Trophoblast cell (in vitro differentiated cells and primary cell): Measurements from ENCODE around the gene SLC1A3.

Source experiments
- DNase-seq, 2 donors: peaks; one replicate each; pipeline ENCODE4 v3.0.0-alpha.2; 2016
- H2AFZ ChIP-seq: 2 replicates; pipeline ENCODE4 v1.6.1; 2013; ENCODE audit warnings: low read length, moderate library complexity, mild to moderate bottlenecking; ENCODE audit not compliant: insufficient read depth, poor library complexity
- H2AK5ac ChIP-seq: 2 replicates; pipeline ENCODE4 v1.6.1; 2013; ENCODE audit warnings: mild to moderate bottlenecking, low read length
- H2BK120ac ChIP-seq: 2 replicates; pipeline ENCODE4 v1.6.1; 2013; ENCODE audit warnings: low read length, mild to moderate bottlenecking, moderate library complexity; ENCODE audit not compliant: insufficient read depth, poor library complexity
- H2BK12ac ChIP-seq: 2 replicates; pipeline ENCODE4 v1.6.1; 2013; ENCODE audit warnings: mild to moderate bottlenecking, low read length, moderate library complexity
- H2BK5ac ChIP-seq: 2 replicates; pipeline ENCODE4 v1.6.1; 2013; ENCODE audit warnings: low read length, low read depth, moderate library complexity, mild to moderate bottlenecking; ENCODE audit not compliant: poor library complexity
- H3K14ac ChIP-seq: 2 replicates; pipeline ENCODE4 v1.6.1; 2013; ENCODE audit warnings: mild to moderate bottlenecking, low read length
- H3K18ac ChIP-seq: 2 replicates; pipeline ENCODE4 v1.6.1; 2013; ENCODE audit warnings: mild to moderate bottlenecking, low read length
- H3K23ac ChIP-seq: 2 replicates; pipeline ENCODE4 v1.6.1; 2013; ENCODE audit warnings: low read length
- H3K27ac ChIP-seq: 2 replicates; pipeline ENCODE4 v1.5.1; 2013; ENCODE audit warnings: low read depth, mild to moderate bottlenecking, inconsistent platforms, low read length, moderate library complexity
- H3K27me3 ChIP-seq: 2 replicates; pipeline ENCODE4 v1.6.1; 2013; ENCODE audit warnings: inconsistent platforms, mild to moderate bottlenecking, low read length, moderate library complexity; ENCODE audit not compliant: insufficient read depth
- H3K36me3 ChIP-seq, 2 experiments: 1 replicate in 1 of 2; 2 replicates in 1 of 2; pipeline ENCODE4 v1.6.1; 2013; ENCODE audit warnings: low read length in 2 of 2, mild to moderate bottlenecking in 2 of 2, moderate library complexity in 1 of 2; ENCODE audit not compliant: insufficient read depth in 2 of 2, control insufficient read depth in 1 of 2
- H3K4ac ChIP-seq: 2 replicates; pipeline ENCODE4 v1.6.1; 2013; ENCODE audit warnings: low read depth, mild to moderate bottlenecking, low read length, moderate library complexity
- H3K4me1 ChIP-seq, 2 experiments: 1 replicate in 1 of 2; 2 replicates in 1 of 2; pipeline ENCODE4 v1.6.1; 2013; ENCODE audit warnings: low read length in 2 of 2, mild to moderate bottlenecking in 2 of 2, moderate library complexity in 1 of 2; ENCODE audit not compliant: insufficient read depth in 2 of 2, control insufficient read depth in 1 of 2
- H3K4me2 ChIP-seq: 2 replicates; pipeline ENCODE4 v1.6.1; 2013; ENCODE audit warnings: inconsistent platforms, mild to moderate bottlenecking, low read length, moderate library complexity
- H3K4me3 ChIP-seq: 2 replicates; pipeline ENCODE4 v1.5.1; 2013; ENCODE audit warnings: mild to moderate bottlenecking, low read depth, low read length, inconsistent platforms
- H3K79me1 ChIP-seq: one replicate; pipeline ENCODE4 v1.6.1; 2013; ENCODE audit warnings: low read length
- H3K79me2 ChIP-seq: 2 replicates; pipeline ENCODE4 v1.6.1; 2013; ENCODE audit warnings: low read length, mild to moderate bottlenecking; ENCODE audit not compliant: control insufficient read depth, insufficient read depth, poor library complexity
- H3K9ac ChIP-seq: 2 replicates; pipeline ENCODE4 v1.6.1; 2013; ENCODE audit warnings: mild to moderate bottlenecking, low read length
- H3K9me3 ChIP-seq: 2 replicates; pipeline ENCODE4 v1.6.1; 2013; ENCODE audit warnings: low read depth, mild to moderate bottlenecking, control low read depth, inconsistent platforms, low read length; ENCODE audit not compliant: insufficient read depth
- H4K12ac ChIP-seq: 2 replicates; pipeline ENCODE4 v1.6.1; 2013; ENCODE audit warnings: low read depth, mild to moderate bottlenecking, low read length, moderate library complexity
- H4K8ac ChIP-seq: 2 replicates; pipeline ENCODE4 v1.6.1; 2013; ENCODE audit warnings: low read depth, mild to moderate bottlenecking, low read length, moderate library complexity
- H4K91ac ChIP-seq: one replicate; pipeline ENCODE4 v1.6.1; 2013; ENCODE audit warnings: low read depth, mild to moderate bottlenecking, low read length, moderate library complexity
- WGBS: extraction: QIAGEN DNeasy Blood & Tissue Kit; methylation state at CpG from one replicate; pipeline ENCODE4 v1.1.7; 2013; ENCODE audit warnings: missing lambda C conversion rate; ENCODE audit not compliant: insufficient read length, insufficient coverage; ENCODE audit errors: extremely low coverage; 5-methylcytosine and 5-hydroxymethylcytosine counted together

The SLC1A3 gene

DNA sequence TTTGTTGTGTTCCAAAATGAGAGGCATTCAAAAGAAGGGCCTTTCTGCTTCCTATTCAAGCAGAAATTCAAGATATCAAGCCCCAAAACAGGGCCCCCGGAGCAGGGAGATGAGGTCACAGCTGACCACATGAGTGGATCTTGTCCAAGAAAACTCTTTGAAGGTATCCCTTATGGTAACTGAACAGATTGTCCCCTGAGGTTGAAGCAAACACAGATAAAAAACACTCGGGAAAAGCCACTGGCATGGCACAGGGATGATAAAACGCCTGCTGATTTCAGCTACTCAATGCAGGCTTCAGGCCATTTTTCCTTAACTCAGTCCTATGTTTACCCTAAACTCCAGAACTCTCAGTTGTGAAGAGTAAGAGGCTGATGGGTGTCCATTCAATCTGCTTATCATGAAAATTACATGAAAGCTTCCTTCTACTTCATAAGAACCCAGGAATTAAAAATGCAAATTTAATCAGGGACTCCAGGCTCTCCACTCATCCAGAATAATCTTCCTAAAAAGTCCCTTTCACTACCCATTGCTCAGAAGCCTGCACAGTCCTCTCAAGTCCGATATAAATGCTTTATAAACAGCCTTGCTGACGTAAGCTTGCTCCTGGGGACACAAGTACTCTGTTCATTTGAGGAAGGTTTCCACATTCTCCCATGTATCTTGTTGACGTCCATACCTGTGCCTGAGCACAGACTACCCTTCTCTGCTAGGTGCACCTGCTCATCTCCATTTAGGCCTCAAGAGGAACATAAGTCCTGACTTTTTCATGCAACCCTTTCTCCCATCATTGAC lies 35.9 kb upstream of the SLC1A3 start:
- H3K9ac ChIP-seq = no peak overlapping the region
- no peak overlapping the region for H2AFZ ChIP-seq
- H3K4me3 ChIP-seq = no peak overlapping the region
- no peak overlapping the region for H3K4me2 ChIP-seq
- H3K27me3 ChIP-seq = no peaks in the 10 kb centered on the region
- no peak overlapping the region for H2BK5ac ChIP-seq
- H3K23ac ChIP-seq = no peak overlapping the region
- WGBS = no CpG with 5 or more reads among the region's 6 CpGs
- no peak overlapping the region for H3K14ac ChIP-seq
- no peak overlapping the region for H4K12ac ChIP-seq
- peaks cover 0 to 2% of the 10 kb centered on the region in 2 experiments for H3K4me1 ChIP-seq
- no peaks in the 10 kb centered on the region for H3K9me3 ChIP-seq
- H3K4ac ChIP-seq = no peak overlapping the region
- no peaks in the 10 kb centered on the region for H3K79me2 ChIP-seq
- H3K18ac ChIP-seq = no peak overlapping the region
- no peak overlapping the region for H2BK12ac ChIP-seq
- H3K79me1 ChIP-seq = peaks cover 4% of the 10 kb centered on the region
- H2BK120ac ChIP-seq = no peak overlapping the region
- DNase-seq = no peak
- H3K36me3 ChIP-seq = no peaks in the 10 kb centered on the region
- H4K8ac ChIP-seq = no peak overlapping the region
- no peak overlapping the region for H2AK5ac ChIP-seq
- H3K27ac ChIP-seq = no peak overlapping the region
- H4K91ac ChIP-seq = no peak overlapping the region

- Histone ChIP-seq H3K4me2 (no peak overlapping the region), H3K36me3 (no peaks in the 10 kb centered on the region), H2BK12ac (peak overlapping the region; percentile 31), H3K9ac (no peak overlapping the region), H3K4me1 (peaks cover 0 to 2% of the 10 kb centered on the region in 2 experiments), H3K18ac (no peak overlapping the region), H2AK5ac (peak overlapping the region; percentile 21), H3K4me3 (no peak overlapping the region), H2BK120ac (no peak overlapping the region), H3K79me1 (peaks cover 4% of the 10 kb centered on the region), H4K8ac (no peak overlapping the region), H3K14ac (no peak overlapping the region), H4K12ac (no peak overlapping the region), H2AFZ (no peak overlapping the region), H3K27me3 (no peaks in the 10 kb centered on the region), H3K9me3 (no peaks in the 10 kb centered on the region), H4K91ac (no peak overlapping the region), H3K23ac (no peak overlapping the region), H2BK5ac (no peak overlapping the region), H3K27ac (no peak overlapping the region), H3K4ac (no peak overlapping the region), H3K79me2 (no peaks in the 10 kb centered on the region)
- no peak for DNase-seq
- no CpG with 5 or more reads among the region's 4 CpGs for WGBS
These were observed 34.9 kb upstream of the SLC1A3 start for GRCh38 chr5:36571401-36572042.

DNA sequence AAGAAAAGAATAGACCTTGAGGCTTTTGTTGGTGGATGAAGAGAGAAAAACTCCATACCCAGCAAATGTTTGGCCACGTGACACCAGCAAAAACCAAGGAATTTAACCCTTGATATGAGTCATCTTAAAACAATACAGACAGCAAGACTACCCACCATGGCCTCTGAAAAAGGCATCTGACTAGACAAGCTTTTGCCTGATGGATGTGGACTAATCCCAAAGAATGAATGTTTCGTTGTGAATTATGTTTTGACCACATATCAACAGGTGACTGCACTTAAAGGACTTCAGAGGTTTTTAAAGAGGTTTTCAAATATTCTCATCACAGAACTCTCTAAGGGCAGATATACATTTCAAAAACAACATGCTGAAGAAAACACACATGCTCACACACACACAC lies 33.0 kb upstream of the SLC1A3 start:
- no peak overlapping the region for H3K14ac ChIP-seq
- no peak overlapping the region for H3K9ac ChIP-seq
- WGBS = no CpG with 5 or more reads among the region's 2 CpGs
- H4K91ac ChIP-seq = no peak overlapping the region
- H3K36me3 ChIP-seq = no peaks in the 10 kb centered on the region
- no peak overlapping the region for H3K4me3 ChIP-seq
- peaks cover 4% of the 10 kb centered on the region for H3K79me1 ChIP-seq
- H2BK12ac ChIP-seq = no peak overlapping the region
- no peaks in the 10 kb centered on the region for H3K27me3 ChIP-seq
- H3K79me2 ChIP-seq = no peaks in the 10 kb centered on the region
- H3K18ac ChIP-seq = no peak overlapping the region
- no peak for DNase-seq
- H3K9me3 ChIP-seq = no peaks in the 10 kb centered on the region
- H4K8ac ChIP-seq = no peak overlapping the region
- H3K23ac ChIP-seq = no peak overlapping the region
- peaks cover 0 to 2% of the 10 kb centered on the region in 2 experiments for H3K4me1 ChIP-seq
- no peak overlapping the region for H2AFZ ChIP-seq
- no peak overlapping the region for H3K4ac ChIP-seq
- no peak overlapping the region for H2AK5ac ChIP-seq
- no peak overlapping the region for H2BK120ac ChIP-seq
- no peak overlapping the region for H4K12ac ChIP-seq
- H3K4me2 ChIP-seq = no peak overlapping the region
- no peak overlapping the region for H2BK5ac ChIP-seq
- no peak overlapping the region for H3K27ac ChIP-seq

DNA sequence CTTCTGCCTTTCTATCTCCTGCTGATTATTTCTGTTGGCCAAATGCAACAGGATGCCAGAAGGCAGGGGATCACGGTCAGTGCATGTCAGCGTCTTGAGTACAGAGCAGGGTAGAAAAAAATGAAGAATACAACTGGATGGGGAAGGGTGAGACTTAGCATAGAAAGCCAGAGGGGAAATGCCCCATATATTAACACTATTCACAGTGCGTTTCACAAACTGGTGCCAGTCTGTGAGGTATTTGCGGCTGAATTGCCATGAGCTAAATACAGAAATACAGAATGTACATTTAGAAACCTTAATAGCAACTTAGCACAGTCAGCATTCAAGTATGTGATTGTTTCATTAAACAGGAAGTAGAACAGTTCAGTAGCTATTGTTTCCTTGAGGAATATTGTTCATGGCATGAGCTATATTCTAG lies 31.0 kb upstream of the SLC1A3 start:
- Histone ChIP-seq H3K79me1 (peaks cover 4% of the 10 kb centered on the region), H3K4me2 (no peak overlapping the region), H3K9me3 (no peaks in the 10 kb centered on the region), H2BK120ac (no peak overlapping the region), H3K9ac (no peak overlapping the region), H3K4me3 (no peak overlapping the region), H4K12ac (no peak overlapping the region), H3K14ac (no peak overlapping the region), H3K23ac (no peak overlapping the region), H3K4me1 (peaks cover 0 to 2% of the 10 kb centered on the region in 2 experiments), H3K27ac (no peak overlapping the region), H2AK5ac (no peak overlapping the region), H2BK12ac (peak overlapping the region; percentile 49), H3K79me2 (no peaks in the 10 kb centered on the region), H3K18ac (no peak overlapping the region), H3K4ac (no peak overlapping the region), H2BK5ac (no peak overlapping the region), H4K91ac (no peak overlapping the region), H4K8ac (no peak overlapping the region), H3K27me3 (no peaks in the 10 kb centered on the region), H3K36me3 (no peaks in the 10 kb centered on the region), H2AFZ (no peak overlapping the region)
- no CpG with 5 or more reads among the region's 4 CpGs for WGBS
- no peak for DNase-seq
